ENCODE results near the gene BRD9. TPM values are rescaled to one million over a fixed set of nuclear protein-coding genes. Genes with fewer than 3 reads are reported as not detected.
"Not testable (repeated sequence)": the region's sequence is repeated elsewhere in the genome, so short reads cannot be mapped to it uniquely, and the experiment has no call there.

Gene BRD9
- total RNA-seq, 4 donors from 2014 or later: 26.5 to 44.9 (median 34.3) TPM

DNA sequence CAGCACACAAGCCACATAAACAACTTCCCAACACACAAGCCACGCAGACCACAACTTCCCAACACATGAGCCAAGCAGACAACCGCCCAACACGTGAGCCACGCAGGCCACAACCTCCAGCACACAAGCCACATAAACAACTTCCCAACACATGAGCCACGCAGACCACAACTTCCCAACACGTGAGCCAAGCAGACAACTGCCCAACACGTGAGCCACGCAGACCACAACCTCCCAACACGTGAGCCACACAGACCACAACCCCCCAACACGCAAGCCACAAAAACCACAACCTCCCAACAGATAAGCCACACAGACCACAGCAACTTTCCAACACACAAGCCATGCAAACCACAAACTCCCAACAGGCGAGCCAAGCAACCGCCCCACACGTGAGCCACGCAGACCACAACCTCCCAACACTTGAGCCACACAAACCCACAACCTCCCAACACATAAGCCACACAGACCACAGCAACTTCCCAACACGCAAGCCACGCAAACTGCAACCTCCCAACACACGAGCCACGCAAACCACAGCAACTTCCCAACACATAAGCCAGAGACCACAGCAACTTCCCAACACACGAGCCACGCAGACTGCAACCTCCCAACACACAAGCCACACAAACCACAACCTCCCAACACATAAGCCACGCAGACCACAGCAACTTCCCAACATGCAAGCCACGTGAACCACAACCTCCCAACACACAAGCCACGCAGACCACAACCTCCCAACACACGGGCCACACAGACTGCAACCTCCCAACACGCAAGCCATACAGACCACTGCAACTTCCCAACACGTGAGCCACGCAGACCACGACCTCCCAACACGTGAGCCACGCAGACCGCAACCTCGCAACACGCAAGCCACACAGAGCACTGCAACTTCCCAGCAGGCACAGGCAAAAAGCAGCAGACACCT lies 10.1 kb downstream of the BRD9 start:
- Histone ChIP-seq H3K36me3 (peaks cover 63 to 82% (median 81%) of the 10 kb centered on the region in 4 donors), H3K27ac (replicated peaks in 1 of 4) (no peak overlapping the region), H3K9me3 (no peaks in the 10 kb centered on the region), H3K4me1 (peaks cover 0 to 4% (median 1%) of the 10 kb centered on the region in 4 donors), H3K4me3 (no peak overlapping the region), H3K27me3 (no peaks in the 10 kb centered on the region)
- no peak for TF ChIP-seq EP300 (IDR thresholded peaks at IDR 0.05)
- intact Hi-C loops (cut with DNase I): no loop called here
- WGBS: 88% methylated on average over 32 of the region's 33 CpGs
- no peak for DNase-seq (ENCODE audit: extremely low spot score)

DNA sequence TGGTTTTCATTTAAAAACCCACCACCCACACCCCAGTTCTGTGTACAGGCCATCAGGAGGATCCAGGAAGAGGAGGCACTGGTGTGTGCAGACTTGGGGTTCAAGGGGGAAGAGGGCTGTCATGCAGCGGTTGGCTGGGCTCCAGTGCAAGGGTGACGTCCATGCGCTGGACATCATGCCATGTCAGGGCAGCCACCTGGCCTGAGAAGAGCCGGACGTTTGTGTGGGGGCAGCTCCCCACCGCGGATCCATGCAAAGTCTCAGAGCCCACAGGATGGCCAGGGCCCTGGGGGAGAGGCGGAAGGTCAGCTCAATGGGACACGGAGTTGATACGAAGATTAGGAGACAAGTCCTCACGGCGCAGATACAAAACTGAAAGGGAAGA lies 11.1 kb downstream of the BRD9 start:
- Histone ChIP-seq H3K4me3 (no peak overlapping the region), H3K4me1 (peaks cover 0 to 4% (median 1%) of the 10 kb centered on the region in 4 donors), H3K27ac (replicated peaks in 1 of 4) (no peak overlapping the region), H3K36me3 (peaks cover 63 to 82% (median 81%) of the 10 kb centered on the region in 4 donors), H3K27me3 (no peaks in the 10 kb centered on the region), H3K9me3 (no peaks in the 10 kb centered on the region)
- no peak for DNase-seq (ENCODE audit: extremely low spot score)
- intact Hi-C loops (cut with DNase I): no loop called here
- TF ChIP-seq, protein P1, sequence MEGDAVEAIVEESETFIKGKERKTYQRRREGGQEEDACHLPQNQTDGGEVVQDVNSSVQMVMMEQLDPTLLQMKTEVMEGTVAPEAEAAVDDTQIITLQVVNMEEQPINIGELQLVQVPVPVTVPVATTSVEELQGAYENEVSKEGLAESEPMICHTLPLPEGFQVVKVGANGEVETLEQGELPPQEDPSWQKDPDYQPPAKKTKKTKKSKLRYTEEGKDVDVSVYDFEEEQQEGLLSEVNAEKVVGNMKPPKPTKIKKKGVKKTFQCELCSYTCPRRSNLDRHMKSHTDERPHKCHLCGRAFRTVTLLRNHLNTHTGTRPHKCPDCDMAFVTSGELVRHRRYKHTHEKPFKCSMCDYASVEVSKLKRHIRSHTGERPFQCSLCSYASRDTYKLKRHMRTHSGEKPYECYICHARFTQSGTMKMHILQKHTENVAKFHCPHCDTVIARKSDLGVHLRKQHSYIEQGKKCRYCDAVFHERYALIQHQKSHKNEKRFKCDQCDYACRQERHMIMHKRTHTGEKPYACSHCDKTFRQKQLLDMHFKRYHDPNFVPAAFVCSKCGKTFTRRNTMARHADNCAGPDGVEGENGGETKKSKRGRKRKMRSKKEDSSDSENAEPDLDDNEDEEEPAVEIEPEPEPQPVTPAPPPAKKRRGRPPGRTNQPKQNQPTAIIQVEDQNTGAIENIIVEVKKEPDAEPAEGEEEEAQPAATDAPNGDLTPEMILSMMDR (IDR thresholded peaks at IDR 0.05): no peak
- 92% methylated on average over 12 of the region's 12 CpGs for WGBS

DNA sequence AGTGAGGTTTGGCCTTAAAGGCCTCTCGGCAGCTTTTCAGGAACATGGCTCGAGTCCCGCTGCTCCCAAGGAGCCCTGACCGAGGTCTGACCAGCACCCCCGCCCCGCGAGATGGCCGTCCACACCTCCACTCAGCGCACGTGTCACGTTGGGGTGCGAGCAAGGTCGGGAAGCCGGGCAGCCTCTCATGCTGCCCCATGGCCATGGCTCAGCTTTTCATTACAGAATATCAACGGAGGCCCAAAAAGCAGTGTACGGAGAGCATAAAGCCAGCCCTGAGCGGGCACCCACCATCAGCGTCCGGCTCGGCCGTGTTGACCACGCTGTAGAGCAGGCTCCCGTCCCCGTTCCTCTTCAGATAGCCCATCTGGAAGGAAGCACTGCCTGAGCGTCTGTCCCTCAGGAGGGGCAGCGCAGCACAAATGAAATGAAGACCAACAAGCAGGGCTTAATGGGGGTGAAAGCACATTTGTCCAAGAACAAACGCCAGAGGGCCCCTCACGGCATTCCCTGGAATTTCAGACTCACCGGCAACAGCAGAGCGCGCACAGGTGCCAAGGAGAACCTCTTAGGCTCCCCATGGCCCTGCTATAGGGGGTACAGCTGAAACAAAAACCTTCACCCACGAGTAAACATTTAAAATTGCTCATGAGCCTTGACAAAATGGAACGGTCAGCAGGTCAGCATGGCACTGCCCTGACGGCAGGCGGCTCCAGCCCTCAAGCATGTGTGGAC lies 11.6 kb downstream of the BRD9 start:
- intact Hi-C loops (cut with DNase I): no loop called here
- Histone ChIP-seq H3K27ac (replicated peaks in 1 of 4) (no peak overlapping the region), H3K36me3 (peaks cover 63 to 82% (median 81%) of the 10 kb centered on the region in 4 donors), H3K27me3 (no peaks in the 10 kb centered on the region), H3K4me3 (no peak overlapping the region), H3K4me1 (peaks cover 0 to 3% (median 1%) of the 10 kb centered on the region in 4 donors), H3K9me3 (no peaks in the 10 kb centered on the region)
- whole genome bisulfite sequencing: 95% methylated on average over 35 of the region's 35 CpGs
- no peak for DNase-seq (ENCODE audit: extremely low spot score)
- TF ChIP-seq EP300 (IDR thresholded peaks at IDR 0.05): no peak
- TF ChIP-seq POLR2AphosphoS5 (IDR thresholded peaks at IDR 0.05): no peak
- no peak for TF ChIP-seq POLR2A (IDR thresholded peaks at IDR 0.05; ENCODE audit: low read depth)

DNA sequence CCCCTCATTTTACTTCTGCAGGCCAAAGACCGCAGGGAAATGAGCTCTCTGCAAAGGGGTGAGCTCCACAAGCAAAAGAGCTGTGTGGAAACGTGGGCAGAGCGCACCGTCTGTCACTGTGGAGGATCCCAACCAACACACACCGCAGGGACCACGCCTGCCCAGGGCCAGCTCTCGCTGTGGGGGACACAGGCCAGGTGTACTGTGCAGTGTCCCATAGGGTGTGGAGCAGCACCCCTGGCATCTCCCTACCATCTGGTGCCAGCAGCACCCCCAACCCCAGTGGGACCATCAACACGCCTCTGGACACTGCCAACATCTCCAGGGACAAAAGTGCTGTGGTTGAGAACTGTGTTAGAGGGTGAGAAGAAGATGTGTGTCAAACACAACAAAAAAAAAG lies 13.9 kb downstream of the BRD9 start:
- intact Hi-C loops (cut with DNase I): not testable (repeated sequence)

DNA sequence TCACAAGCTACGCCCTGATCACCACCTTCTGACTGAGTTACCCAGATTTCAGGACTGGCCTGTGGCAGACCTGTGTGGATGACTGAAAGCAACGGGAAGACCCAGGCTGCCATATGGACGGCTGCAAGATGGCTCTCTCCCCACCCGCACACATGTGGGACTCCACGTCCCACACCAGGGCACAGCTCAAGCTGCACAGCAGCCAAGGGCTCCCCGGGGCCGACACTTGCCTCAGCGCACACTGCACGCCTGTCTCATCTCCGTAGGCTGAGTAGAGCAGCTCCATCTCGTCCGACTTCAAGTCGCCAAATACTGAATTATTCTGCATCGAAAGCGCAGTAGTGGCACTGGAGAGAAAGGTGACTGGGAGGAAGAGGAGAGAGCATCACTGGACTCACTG lies 14.5 kb downstream of the BRD9 start:
- Histone ChIP-seq H3K27me3 (no peaks in the 10 kb centered on the region), H3K4me1 (no peaks in the 10 kb centered on the region), H3K4me3 (no peak overlapping the region), H3K36me3 (peaks cover 59 to 82% (median 79%) of the 10 kb centered on the region in 4 donors), H3K9me3 (no peaks in the 10 kb centered on the region), H3K27ac (replicated peaks in 1 of 4) (no peak overlapping the region)
- intact Hi-C loops (cut with DNase I): no loop called here
- no peak for DNase-seq (ENCODE audit: extremely low spot score)
- TF ChIP-seq POLR2A (IDR thresholded peaks at IDR 0.05; ENCODE audit: low read depth) (no peak), POLR2AphosphoS5 (IDR thresholded peaks at IDR 0.05) (no peak), EP300 (IDR thresholded peaks at IDR 0.05) (no peak)
- TF ChIP-seq, protein P1 (IDR thresholded peaks at IDR 0.05): no peak
- 92% methylated on average over 15 of the region's 15 CpGs for WGBS

More for the DNA sequence above, 13.9 kb downstream of the BRD9 start:
- WGBS: no CpG with 5 or more reads among the region's 8 CpGs
- H3K9me3 ChIP-seq; H3K27ac ChIP-seq (replicated peaks in 1 of 4); DNase-seq (ENCODE audit: extremely low spot score); H3K4me3 ChIP-seq; H3K27me3 ChIP-seq; H3K4me1 ChIP-seq: not testable (repeated sequence)
- H3K36me3 ChIP-seq: peaks cover 61 to 82% (median 80%) of the 10 kb centered on the region in 4 donors

Data from esophagus muscularis mucosa (tissue), 4 donors.